Natural killer cell (primary cell): ENCODE measurements around the gene EPHB1. TPM values are rescaled to one million over a fixed set of nuclear protein-coding genes. Genes with fewer than 3 reads are reported as not detected.

ENCODE experiments used
- ATAC-seq, 3 donors: fragments of 150-1000 bp in 2 of 3; fragments of 200-7000 bp in 1 of 3; cut with Tn5 transposase; 1 replicate in 1 of 3; 2 replicates in 2 of 3; pipeline ENCODE4 v1.10.0; 2021; ENCODE audit warnings: mild to moderate bottlenecking in 2 of 3, moderate library complexity in 2 of 3
- DNase-seq, 2 donors: peaks; one replicate each; pipeline versions ENCODE4 v3.0.0 to v3.0.0-alpha.2; 2013 to 2021; ENCODE audit warnings: mixed read lengths in 1 of 2
- H3K27ac ChIP-seq: one replicate; pipeline ENCODE4 v1.5.1; 2013; ENCODE audit warnings: mild to moderate bottlenecking, low read length
- H3K27me3 ChIP-seq: one replicate; pipeline ENCODE4 v1.6.1; 2013; ENCODE audit warnings: low read length; ENCODE audit not compliant: control insufficient read depth, insufficient read depth
- H3K36me3 ChIP-seq: one replicate; pipeline ENCODE4 v1.6.1; 2013; ENCODE audit warnings: low read length; ENCODE audit not compliant: control insufficient read depth, insufficient read depth
- H3K4me1 ChIP-seq: one replicate; pipeline ENCODE4 v1.6.1; 2013; ENCODE audit warnings: low read length; ENCODE audit not compliant: control insufficient read depth, insufficient read depth
- H3K4me3 ChIP-seq: one replicate; pipeline ENCODE4 v1.5.1; 2013; ENCODE audit warnings: low read length
- H3K9me3 ChIP-seq: one replicate; pipeline ENCODE4 v1.6.1; 2013; ENCODE audit warnings: low read length; ENCODE audit not compliant: control insufficient read depth, insufficient read depth
- H3K27ac Mint-ChIP-seq, 2 donors: one replicate each; pipeline ENCODE4 v1.8.0; 2022; ENCODE audit warnings: mild to moderate bottlenecking in 2 of 2, mixed read lengths in 2 of 2, moderate library complexity in 1 of 2
- H3K27me3 Mint-ChIP-seq, 2 donors: one replicate each; pipeline ENCODE4 v1.8.0; 2022; ENCODE audit warnings: low read depth in 2 of 2, mixed read lengths in 2 of 2
- H3K36me3 Mint-ChIP-seq: one replicate; pipeline ENCODE4 v1.8.0; 2022; ENCODE audit warnings: mixed read lengths
- H3K4me1 Mint-ChIP-seq, 2 donors: one replicate each; pipeline ENCODE4 v1.8.0; 2022; ENCODE audit warnings: mixed read lengths in 2 of 2
- H3K4me3 Mint-ChIP-seq: one replicate; pipeline ENCODE4 v1.8.0; 2022; ENCODE audit warnings: mild to moderate bottlenecking, moderate library complexity, mixed read lengths
- H3K9me3 Mint-ChIP-seq, 2 donors: one replicate each; pipeline ENCODE4 v1.8.0; 2022; ENCODE audit warnings: mixed read lengths in 2 of 2
- CTCF ChIP-seq: fragments of 200-600 bp; IDR thresholded peaks from one replicate; pipeline ENCODE4 v1.8.0; 2022; ENCODE audit warnings: antibody characterized with exemption
- WGBS: methylation state at CpG from one replicate; pipeline ENCODE4 v1.1.7; 2013; ENCODE audit warnings: missing lambda C conversion rate; ENCODE audit not compliant: insufficient coverage; 5-methylcytosine and 5-hydroxymethylcytosine counted together
- intact Hi-C: fragments of 100-400 bp; cut with micrococcal nuclease; formaldehyde crosslinking; loops from one replicate; pipeline ENCODE4 v1.14.2; 2022
- total RNA-seq, 4 donors: library from RNA; stranded (reverse); fragments of 120-200 nt in 1 of 4; gene quantifications; one replicate each; pipeline versions ENCODE4 v1.2.3 to v1.2.4, GENCODE V29; 2013 to 2022

The EPHB1 gene
- total RNA-seq, 3 donors from 2014 or later (not counting 1 experiment from before 2014, with no cell fraction given) = 0.60 TPM; not detected in 2

- peaks cover 0 to 4% of the 10 kb centered on the region in 2 donors for H3K27me3 Mint-ChIP-seq
- H3K4me1 Mint-ChIP-seq = no peaks in the 10 kb centered on the region
- no peak overlapping the region for H3K27ac ChIP-seq
- H3K4me3 Mint-ChIP-seq = no peak overlapping the region
- ATAC-seq (no peak), DNase-seq (no peak)
- no peak overlapping the region for H3K27ac Mint-ChIP-seq
- intact Hi-C loops = no loop called here
- TF ChIP-seq CTCF = no peak
- no peaks in the 10 kb centered on the region for H3K36me3 Mint-ChIP-seq
- no peaks in the 10 kb centered on the region for H3K9me3 Mint-ChIP-seq
- H3K4me3 ChIP-seq = no peak overlapping the region
- H3K27me3 ChIP-seq = no peaks in the 10 kb centered on the region
- no peaks in the 10 kb centered on the region for H3K9me3 ChIP-seq
- H3K36me3 ChIP-seq = no peaks in the 10 kb centered on the region
- no peaks in the 10 kb centered on the region for H3K4me1 ChIP-seq
- no CpG with 5 or more reads among the region's 1 CpG for WGBS
Observed at GRCh38 chr3:134815519-134815918, 20.5 kb downstream of the EPHB1 start.

- no peak for ATAC-seq
Observed at GRCh38 chr3:134816623-134817022, 21.6 kb downstream of the EPHB1 start.

GRCh38 chr3:134817297-134817696 lies 22.2 kb downstream of the EPHB1 start:
- H3K4me3 ChIP-seq = no peak overlapping the region
- no peaks in the 10 kb centered on the region for H3K4me1 ChIP-seq
- DNase-seq (no peak), ATAC-seq (no peak)
- Mint-ChIP-seq H3K4me3 (no peak overlapping the region), H3K27me3 (peaks cover 0 to 4% of the 10 kb centered on the region in 2 donors), H3K27ac (no peak overlapping the region), H3K9me3 (no peaks in the 10 kb centered on the region), H3K36me3 (no peaks in the 10 kb centered on the region), H3K4me1 (no peaks in the 10 kb centered on the region)
- intact Hi-C loops = no loop called here
- no peak for TF ChIP-seq CTCF
- H3K9me3 ChIP-seq = no peaks in the 10 kb centered on the region
- 89% methylated on average over 6 of the region's 6 CpGs for WGBS
- no peaks in the 10 kb centered on the region for H3K27me3 ChIP-seq
- no peaks in the 10 kb centered on the region for H3K36me3 ChIP-seq
- no peak overlapping the region for H3K27ac ChIP-seq

More at GRCh38 chr3:134816623-134817022, 21.6 kb downstream of the EPHB1 start:
- Histone ChIP-seq H3K9me3 (no peaks in the 10 kb centered on the region), H3K36me3 (no peaks in the 10 kb centered on the region), H3K4me3 (no peak overlapping the region), H3K27ac (no peak overlapping the region), H3K4me1 (no peaks in the 10 kb centered on the region), H3K27me3 (no peaks in the 10 kb centered on the region)
- H3K4me1 Mint-ChIP-seq = no peaks in the 10 kb centered on the region
- no peak overlapping the region for H3K27ac Mint-ChIP-seq
- no peaks in the 10 kb centered on the region for H3K36me3 Mint-ChIP-seq
- WGBS = 85% methylated on average over 7 of the region's 7 CpGs
- TF ChIP-seq CTCF = no peak
- H3K9me3 Mint-ChIP-seq = no peaks in the 10 kb centered on the region
- no peak for DNase-seq
- intact Hi-C loops = no loop called here
- H3K27me3 Mint-ChIP-seq = peaks cover 0 to 4% of the 10 kb centered on the region in 2 donors
- H3K4me3 Mint-ChIP-seq = no peak overlapping the region

DNA sequence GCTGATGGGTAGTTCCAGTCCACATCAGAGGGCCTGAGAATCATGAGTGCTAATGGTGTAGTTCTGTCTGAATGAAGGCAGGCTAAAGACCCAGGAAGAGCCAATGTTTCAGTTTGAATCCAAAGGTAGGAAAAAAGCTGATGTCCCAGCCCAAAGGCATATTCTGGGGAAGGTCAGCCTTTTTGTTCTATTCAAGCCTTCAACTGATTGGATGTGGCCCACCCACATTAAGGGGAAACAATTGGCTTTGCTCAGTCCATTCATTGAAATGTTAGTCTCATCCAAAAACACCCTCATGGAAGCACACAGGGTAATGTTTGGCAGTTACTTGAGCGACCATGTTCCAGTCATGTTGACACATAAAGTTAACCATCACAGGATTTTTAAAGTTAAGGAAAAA lies 25.9 kb downstream of the EPHB1 start:
- intact Hi-C loops = no loop called here
- Mint-ChIP-seq H3K27me3 (peaks cover 0 to 4% of the 10 kb centered on the region in 2 donors), H3K4me1 (no peaks in the 10 kb centered on the region), H3K27ac (no peak overlapping the region), H3K4me3 (no peak overlapping the region), H3K36me3 (no peaks in the 10 kb centered on the region), H3K9me3 (no peaks in the 10 kb centered on the region)
- H3K4me3 ChIP-seq = no peak overlapping the region
- H3K27ac ChIP-seq = no peak overlapping the region
- H3K27me3 ChIP-seq = no peaks in the 10 kb centered on the region
- no peak for DNase-seq
- ATAC-seq = no peak
- H3K36me3 ChIP-seq = no peaks in the 10 kb centered on the region
- H3K9me3 ChIP-seq = no peaks in the 10 kb centered on the region
- WGBS = no CpG with 5 or more reads among the region's 1 CpG
- H3K4me1 ChIP-seq = no peaks in the 10 kb centered on the region
- TF ChIP-seq CTCF = no peak
